A673 (cell line): ENCODE measurements around the gene LRRC51. TPM values are rescaled to one million over a fixed set of nuclear protein-coding genes. Genes with fewer than 3 reads are reported as not detected.

Experiments
- BruUV-seq: library from RNA; stranded (reverse); fragments of 400-500 nt; replicated peaks from 2 replicates; lab custom pipeline; 2021; lab: Mats Ljungman, UMichigan
- CTCF ChIA-PET: fragments of 300-600 bp; sonication (Branson Sonifier 250); formaldehyde crosslinking; loops from one replicate; lab custom pipeline; 2022; ENCODE audit warnings: antibody characterized with exemption; lab: Charles Lee
- POLR2A ChIA-PET: fragments of 300-600 bp; sonication (Branson Sonifier 250); formaldehyde crosslinking; loops from one replicate; lab custom pipeline; 2022; ENCODE audit warnings: antibody characterized with exemption; ENCODE audit not compliant: low non-redundant PET; lab: Charles Lee
- DNase-seq: peaks from one replicate; pipeline ENCODE4 v3.0.0-alpha.2; 2015; ENCODE audit warnings: low spot score
- H3K27ac ChIP-seq: fragments of 200-600 bp; sonication (generic); 2 replicates; pipeline ENCODE4 v1.5.1; 2016; ENCODE audit warnings: mixed run types, low read depth, mild to moderate bottlenecking, mixed read lengths, antibody characterized with exemption, low read length; ENCODE audit not compliant: poor library complexity, severe bottlenecking
- H3K27me3 ChIP-seq: fragments of 200-600 bp; sonication (generic); replicated peaks from 2 replicates; pipeline ENCODE4 v1.6.1; 2017; ENCODE audit warnings: mixed run types, low read depth, mild to moderate bottlenecking, mixed read lengths, antibody characterized with exemption, low read length; ENCODE audit not compliant: insufficient read depth, poor library complexity
- H3K36me3 ChIP-seq: fragments of 200-600 bp; sonication (generic); 2 replicates; pipeline ENCODE4 v1.6.1; 2016; ENCODE audit warnings: mixed run types, mild to moderate bottlenecking, mixed read lengths, antibody characterized with exemption, low read length; ENCODE audit not compliant: insufficient read depth, poor library complexity, severe bottlenecking
- H3K4me1 ChIP-seq: fragments of 200-600 bp; sonication (generic); 2 replicates; pipeline ENCODE4 v1.6.1; 2017; ENCODE audit warnings: mixed run types, mild to moderate bottlenecking, mixed read lengths, antibody characterized with exemption, low read length; ENCODE audit not compliant: insufficient read depth, poor library complexity, severe bottlenecking
- H3K4me3 ChIP-seq: fragments of 200-600 bp; sonication (generic); 2 replicates; pipeline ENCODE4 v1.5.1; 2016; ENCODE audit warnings: low read depth, mixed run types, mild to moderate bottlenecking, mixed read lengths, low read length; ENCODE audit not compliant: poor library complexity, severe bottlenecking
- H3K9me3 ChIP-seq: fragments of 200-600 bp; sonication (generic); 2 replicates; pipeline ENCODE4 v1.6.1; 2016; ENCODE audit warnings: mixed run types, low read depth, mild to moderate bottlenecking, mixed read lengths, antibody characterized with exemption, low read length; ENCODE audit not compliant: poor library complexity, severe bottlenecking
- EZH2 ChIP-seq: fragments of 200-600 bp; sonication (generic); IDR thresholded peaks from 2 replicates; pipeline ENCODE4 v1.6.1; 2017; ENCODE audit warnings: borderline replicate concordance, low read depth, mild to moderate bottlenecking, mixed read lengths, antibody characterized with exemption, low read length; ENCODE audit not compliant: poor library complexity, severe bottlenecking
- intact Hi-C: fragments of 100-400 bp; cut with micrococcal nuclease; formaldehyde crosslinking; loops from one replicate; pipeline ENCODE4 v1.10.0; 2022; ENCODE audit not compliant: unreplicated experiment
- total RNA-seq: library from RNA; stranded (reverse); gene quantifications from 2 replicates; pipeline ENCODE4 v1.2.3, GENCODE V29; 2021
- TF ChIP-seq, protein P1 (sequence below): fragments of 300-800, 200-600 bp; sonication (generic); conservative IDR thresholded peaks from 2 replicates; pipeline ENCODE4 v1.5.1; 2017; ENCODE audit warnings: low read depth, mild to moderate bottlenecking, antibody characterized with exemption, low read length, moderate library complexity, mixed read lengths

LRRC51 gene
- total RNA-seq, 1 experiment from 2014 or later, result 13.9 TPM

DNA sequence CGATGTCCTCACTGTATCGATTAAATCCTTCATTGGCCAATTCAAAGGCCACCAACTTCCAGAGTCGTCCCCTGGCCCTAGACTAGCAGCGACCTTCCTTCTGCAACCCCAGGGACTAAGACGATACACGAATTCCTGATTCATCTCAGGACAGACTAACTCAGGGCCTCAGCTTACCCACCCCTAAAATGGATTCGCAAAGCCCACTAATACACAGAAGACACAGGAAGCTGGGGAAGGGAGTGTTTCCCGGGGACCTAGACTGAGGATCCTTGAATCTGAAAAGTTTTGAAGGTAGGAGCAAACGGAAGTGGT lies 21.9 kb downstream of the LRRC51 start:
- TF ChIP-seq, protein P1, sequence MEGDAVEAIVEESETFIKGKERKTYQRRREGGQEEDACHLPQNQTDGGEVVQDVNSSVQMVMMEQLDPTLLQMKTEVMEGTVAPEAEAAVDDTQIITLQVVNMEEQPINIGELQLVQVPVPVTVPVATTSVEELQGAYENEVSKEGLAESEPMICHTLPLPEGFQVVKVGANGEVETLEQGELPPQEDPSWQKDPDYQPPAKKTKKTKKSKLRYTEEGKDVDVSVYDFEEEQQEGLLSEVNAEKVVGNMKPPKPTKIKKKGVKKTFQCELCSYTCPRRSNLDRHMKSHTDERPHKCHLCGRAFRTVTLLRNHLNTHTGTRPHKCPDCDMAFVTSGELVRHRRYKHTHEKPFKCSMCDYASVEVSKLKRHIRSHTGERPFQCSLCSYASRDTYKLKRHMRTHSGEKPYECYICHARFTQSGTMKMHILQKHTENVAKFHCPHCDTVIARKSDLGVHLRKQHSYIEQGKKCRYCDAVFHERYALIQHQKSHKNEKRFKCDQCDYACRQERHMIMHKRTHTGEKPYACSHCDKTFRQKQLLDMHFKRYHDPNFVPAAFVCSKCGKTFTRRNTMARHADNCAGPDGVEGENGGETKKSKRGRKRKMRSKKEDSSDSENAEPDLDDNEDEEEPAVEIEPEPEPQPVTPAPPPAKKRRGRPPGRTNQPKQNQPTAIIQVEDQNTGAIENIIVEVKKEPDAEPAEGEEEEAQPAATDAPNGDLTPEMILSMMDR, result no peak
- no peak for TF ChIP-seq EZH2
- BruUV-seq, result no TSS peak
- POLR2A ChIA-PET, result no interaction called here

DNA sequence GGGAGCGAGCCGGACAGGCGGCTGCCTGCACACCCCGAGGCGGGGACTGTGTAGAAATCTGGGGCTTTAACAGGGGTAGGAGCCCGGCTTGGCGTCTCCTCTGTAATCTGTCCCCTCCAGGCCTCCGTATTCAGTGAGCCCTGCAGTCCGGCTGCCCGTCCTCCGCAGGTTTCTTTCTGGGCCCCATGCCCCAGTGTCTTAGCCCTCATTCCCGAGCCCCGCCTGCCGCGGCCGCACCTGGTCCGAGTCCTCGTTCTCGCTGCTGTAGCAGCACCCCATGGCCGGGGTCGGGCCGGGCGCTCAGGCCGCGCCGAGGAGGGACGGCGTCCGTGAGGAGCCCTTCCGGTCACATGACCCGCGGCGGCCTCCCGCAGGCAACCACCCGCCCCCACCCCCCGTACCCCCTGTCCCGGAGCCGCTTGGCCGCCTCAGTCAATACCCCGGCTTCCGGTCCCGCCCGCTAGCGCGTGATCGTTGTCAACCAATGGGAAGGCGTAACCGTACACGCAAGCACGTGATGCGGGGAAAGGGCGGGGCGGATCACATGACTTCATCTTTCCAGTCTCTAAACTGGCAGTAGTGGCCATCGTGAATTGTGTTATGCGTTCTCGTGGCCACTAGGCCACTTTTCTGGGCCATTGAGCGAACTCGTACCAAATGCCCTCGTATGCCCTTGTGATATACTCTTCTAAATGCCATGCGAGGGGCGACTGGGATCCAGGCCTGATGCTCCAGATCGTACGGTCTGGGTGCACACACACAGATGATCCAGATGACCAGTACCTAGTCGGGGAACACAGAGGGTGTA lies 22.5 kb downstream of the LRRC51 start, which contains the start of gene LAMTOR1:
TSS of gene LAMTOR1 (minus strand) at position 352 of the 808 bp plus-strand sequence. CDS start at position 279, 73 bp downstream.
- no peak for TF ChIP-seq EZH2
- TF ChIP-seq, protein P1, result peak; percentile 48
- CTCF ChIA-PET, result no interaction called here
- peaks cover 11% of the 10 kb centered on the region for H3K36me3 ChIP-seq
- peaks cover 14% of the 10 kb centered on the region for H3K4me1 ChIP-seq
- H3K27me3 ChIP-seq, result no peaks in the 10 kb centered on the region
- peak within 1 kb of the TSS; percentile 94 for H3K27ac ChIP-seq
- DNase-seq, result peak; percentile 100
- POLR2A ChIA-PET, result no interaction called here
- H3K4me3 ChIP-seq, result peak within 1 kb of the TSS; percentile 88
- H3K9me3 ChIP-seq, result no peaks in the 10 kb centered on the region
- intact Hi-C loops, result loop anchor here (1.0 kb wide), 2 partner anchors 9 to 23 kb away; partner anchors contain the start of genes ANAPC15, LRRC51 and NUMA1
- BruUV-seq, result no TSS peak

More for the DNA sequence above, 21.9 kb downstream of the LRRC51 start:
- CTCF ChIA-PET, result no interaction called here
- intact Hi-C loops, result no loop called here
- H3K4me3 ChIP-seq, result peak overlapping the region; percentile 88
- DNase-seq, result no peak
- H3K36me3 ChIP-seq, result peaks cover 17% of the 10 kb centered on the region
- H3K27me3 ChIP-seq, result no peaks in the 10 kb centered on the region
- peak overlapping the region; percentile 94 for H3K27ac ChIP-seq
- peaks cover 14% of the 10 kb centered on the region for H3K4me1 ChIP-seq
- no peaks in the 10 kb centered on the region for H3K9me3 ChIP-seq

DNA sequence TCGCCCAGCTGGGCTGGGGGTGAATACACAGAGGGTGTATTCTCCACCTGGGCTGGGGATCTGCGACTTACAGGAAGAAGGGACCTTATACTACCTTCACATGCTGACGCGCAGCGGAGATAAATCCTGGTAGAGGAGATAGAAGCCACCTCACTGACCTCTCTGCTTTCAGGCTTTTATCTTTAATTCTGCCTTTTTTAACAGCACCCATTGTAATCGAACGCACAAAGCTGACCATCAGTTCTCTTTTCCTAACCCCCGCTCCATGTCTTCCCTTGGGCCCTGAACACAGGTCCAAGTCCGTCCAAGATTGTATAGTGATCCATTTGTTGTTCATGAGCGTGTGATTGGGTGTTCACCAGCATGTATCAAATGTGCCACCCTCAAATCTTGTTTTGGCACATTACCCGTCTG lies 23.1 kb downstream of the LRRC51 start:
- intact Hi-C loops, result loop anchor here (1.0 kb wide), 2 partner anchors 9 to 23 kb away; partner anchors contain the start of genes ANAPC15, LRRC51 and NUMA1
- peaks cover 14% of the 10 kb centered on the region for H3K4me1 ChIP-seq
- no peak for DNase-seq
- TF ChIP-seq EZH2, result no peak
- TF ChIP-seq, protein P1, result no peak
- TSS peak; percentile 97 for BruUV-seq
- H3K9me3 ChIP-seq, result no peaks in the 10 kb centered on the region
- peak overlapping the region; percentile 94 for H3K27ac ChIP-seq
- ChIA-PET POLR2A (no interaction called here), CTCF (no interaction called here)
- peak overlapping the region; percentile 88 for H3K4me3 ChIP-seq
- peaks cover 5% of the 10 kb centered on the region for H3K36me3 ChIP-seq
- H3K27me3 ChIP-seq, result no peaks in the 10 kb centered on the region
